ENCODE measurements around the gene GTSF1L. TPM values are rescaled to one million over a fixed set of nuclear protein-coding genes. Genes with fewer than 3 reads are reported as not detected.

GTSF1L gene
- total RNA-seq, 1 experiment from 2014 or later = not detected

GRCh38 chr20:43680981-43681380 is 45.8 kb downstream of the GTSF1L start:
- H2BK5ac ChIP-seq (ENCODE audit: insufficient read length, low read length) = no peak overlapping the region
- no peak overlapping the region for H3K18ac ChIP-seq (ENCODE audit: insufficient read length, low read depth, low read length)
- no peaks in the 10 kb centered on the region for H3K4me1 ChIP-seq (ENCODE audit: insufficient read depth, low read length)
- H2AK5ac ChIP-seq (ENCODE audit: insufficient read length, low read length) = no peak overlapping the region
- no peak overlapping the region for H2AFZ ChIP-seq (ENCODE audit: low read length)
- WGBS (ENCODE audit: extremely low coverage, insufficient read length, low lambda C conversion rate) = no CpG with 5 or more reads among the region's 7 CpGs
- no peak overlapping the region for H3K56ac ChIP-seq (ENCODE audit: insufficient read length, low read depth, low read length)
- H4K8ac ChIP-seq (replicated peaks; ENCODE audit: insufficient read length, low read depth, low read length) = no peak overlapping the region
- H3K14ac ChIP-seq (ENCODE audit: insufficient read depth, low read length) = no peak overlapping the region
- H2BK15ac ChIP-seq (ENCODE audit: low read depth, low read length) = no peak overlapping the region
- H2BK12ac ChIP-seq (ENCODE audit: insufficient read length, low read depth, low read length) = no peak overlapping the region
- no peak overlapping the region for H3K4ac ChIP-seq (ENCODE audit: low read depth, low read length)
- peaks cover 3% of the 10 kb centered on the region; the same call in 1 of the 2 replicates for H3K79me2 ChIP-seq (ENCODE audit: insufficient read depth, low read length)
- H3K23me2 ChIP-seq (ENCODE audit: insufficient read length, low read depth, low read length, poor library complexity, severe bottlenecking) = no peaks in the 10 kb centered on the region
- Mint-ChIP-seq H3K27ac (peak overlapping the region in 2 of 3 experiments; percentile 12 to 76; a peak in 3 of 7 replicates), H3K4me1 (peaks cover 8 to 12% of the 10 kb centered on the region in 2 experiments), H3K9me3 (no peaks in the 10 kb centered on the region), H3K36me3 (ENCODE audit: insufficient read depth in 1 of 3, low read depth in 3 of 3) (peaks cover 15 to 63% (median 62%) of the 10 kb centered on the region in 3 experiments), H3K27me3 (ENCODE audit: low read depth) (no peaks in the 10 kb centered on the region), H3K4me3 (no peak overlapping the region)
- no peak overlapping the region for H3T11ph ChIP-seq (ENCODE audit: low read length)
- H3K23ac ChIP-seq (ENCODE audit: insufficient read length, low read depth, low read length) = no peak overlapping the region
- no peak overlapping the region for H4K91ac ChIP-seq (ENCODE audit: insufficient read length, low read depth, low read length)
- H4K20me1 ChIP-seq (ENCODE audit: control insufficient read depth, insufficient read depth, insufficient read length) = no peaks in the 10 kb centered on the region
- no peaks in the 10 kb centered on the region for H3K9me3 ChIP-seq (ENCODE audit: control insufficient read depth, low read depth, low read length)
- no peak overlapping the region for H4K5ac ChIP-seq (ENCODE audit: insufficient read length, low read depth, low read length)
- H3K27me3 ChIP-seq (ENCODE audit: insufficient read depth, low read length) = no peaks in the 10 kb centered on the region
- H3K79me1 ChIP-seq (ENCODE audit: insufficient read depth, low read depth, low read length, poor library complexity, severe bottlenecking) = peaks cover 3% of the 10 kb centered on the region
- H2BK20ac ChIP-seq (ENCODE audit: low read depth, low read length, poor library complexity, severe bottlenecking) = no peak overlapping the region
- no peak overlapping the region for H3K4me2 ChIP-seq (ENCODE audit: insufficient read depth, insufficient read length, low read length)
- no peak overlapping the region for H3K27ac ChIP-seq (ENCODE audit: insufficient read length, low read depth, low read length)
- no peak for DNase-seq
- H3K9ac ChIP-seq (ENCODE audit: extremely low read depth, insufficient read length, low read length) = no peak overlapping the region
- no peak overlapping the region for H2BK120ac ChIP-seq (ENCODE audit: low read depth, low read length, poor library complexity, severe bottlenecking)
- no peak for TF ChIP-seq CTCF (conservative IDR thresholded peaks at IDR 0.05)
